Loucy (cell line): ENCODE results near the gene NKAIN2.

Experiments
- H2AFZ ChIP-seq: fragments of 200-600 bp; sonication (generic); 2 replicates; pipeline ENCODE4 v1.6.0; 2016; ENCODE audit warnings: antibody characterized with exemption, mild to moderate bottlenecking, low read length, moderate library complexity
- H3F3A ChIP-seq: fragments of 200-600 bp; 2 replicates; pipeline ENCODE4 v1.6.0; 2016; ENCODE audit warnings: antibody characterized with exemption, low read depth, mild to moderate bottlenecking
- H3K27me3 ChIP-seq: fragments of 200-600 bp; sonication (generic); 2 replicates; pipeline ENCODE4 v1.6.1; 2014; ENCODE audit warnings: low read length, mild to moderate bottlenecking; ENCODE audit not compliant: insufficient read depth, poor library complexity, severe bottlenecking
- H3K36me3 ChIP-seq: fragments of 200-600 bp; sonication (generic); 2 replicates; pipeline ENCODE4 v1.6.1; 2016; ENCODE audit warnings: low read length; ENCODE audit not compliant: insufficient read depth
- H3K4me1 ChIP-seq: fragments of 200-600 bp; sonication (generic); 2 replicates; pipeline ENCODE4 v1.5.1; 2014; ENCODE audit warnings: low read length, mild to moderate bottlenecking; ENCODE audit not compliant: insufficient read depth, poor library complexity, severe bottlenecking
- H3K4me2 ChIP-seq: fragments of 200-600 bp; sonication (generic); 2 replicates; pipeline ENCODE4 v1.6.0; 2014; ENCODE audit warnings: antibody characterized with exemption, low read length, low read depth, mild to moderate bottlenecking; ENCODE audit not compliant: poor library complexity, severe bottlenecking
- H3K4me3 ChIP-seq: fragments of 200-600 bp; sonication (generic); 2 replicates; pipeline ENCODE4 v1.5.1; 2014; ENCODE audit warnings: low read length, mild to moderate bottlenecking, mixed read lengths; ENCODE audit not compliant: poor library complexity, severe bottlenecking
- H3K79me2 ChIP-seq: fragments of 200-600 bp; sonication (generic); 2 replicates; pipeline ENCODE4 v1.6.1; 2014; ENCODE audit warnings: low read length; ENCODE audit not compliant: insufficient read depth
- H3K9ac ChIP-seq: fragments of 200-600 bp; sonication (generic); 2 replicates; pipeline ENCODE4 v1.6.0; 2014; ENCODE audit warnings: mild to moderate bottlenecking, low read depth, low read length, moderate library complexity; ENCODE audit not compliant: poor library complexity, severe bottlenecking
- H3K9me2 ChIP-seq: fragments of 200-600 bp; sonication (generic); replicated peaks from 2 replicates; pipeline ENCODE4 v1.6.1; 2016; ENCODE audit warnings: low read depth, low read length, mixed read lengths
- H3K9me3 ChIP-seq: fragments of 200-600 bp; sonication (generic); 2 replicates; pipeline ENCODE4 v1.6.1; 2014; ENCODE audit warnings: mild to moderate bottlenecking, antibody characterized with exemption, low read length, low read depth; ENCODE audit not compliant: insufficient read depth
- H4K20me1 ChIP-seq: fragments of 200-600 bp; sonication (generic); 2 replicates; pipeline ENCODE4 v1.6.0; 2014; ENCODE audit warnings: antibody characterized with exemption, low read length, mild to moderate bottlenecking; ENCODE audit not compliant: insufficient read depth, poor library complexity, severe bottlenecking
- CTCF ChIP-seq: fragments of 200-600 bp; sonication (generic); conservative IDR thresholded peaks from 2 replicates; pipeline ENCODE4 v1.5.1; 2014; ENCODE audit warnings: mild to moderate bottlenecking, antibody characterized with exemption, low read length
- EZH2phosphoT487 ChIP-seq: fragments of 200-600 bp; IDR thresholded peaks from 2 replicates; pipeline ENCODE4 v1.6.1; 2018; ENCODE audit warnings: antibody characterized with exemption, mild to moderate bottlenecking, moderate library complexity, borderline replicate concordance

NKAIN2 gene

GRCh38 chr6:124027392-124027791, 223.7 kb downstream of the NKAIN2 start:
- H3K4me2 ChIP-seq: no peak overlapping the region
- no peaks in the 10 kb centered on the region for H3K79me2 ChIP-seq
- H3K9me3 ChIP-seq: no peaks in the 10 kb centered on the region
- H3K27me3 ChIP-seq: no peaks in the 10 kb centered on the region
- no peaks in the 10 kb centered on the region for H3K9me2 ChIP-seq
- H4K20me1 ChIP-seq: no peaks in the 10 kb centered on the region
- H2AFZ ChIP-seq: no peak overlapping the region; the same call in 1 of the 2 replicates
- H3F3A ChIP-seq: no peaks in the 10 kb centered on the region
- no peak for TF ChIP-seq EZH2phosphoT487
- no peak for TF ChIP-seq CTCF
- H3K9ac ChIP-seq: no peak overlapping the region
- H3K36me3 ChIP-seq: no peaks in the 10 kb centered on the region
- peaks cover 13% of the 10 kb centered on the region for H3K4me1 ChIP-seq
- no peak overlapping the region for H3K4me3 ChIP-seq

- no peak overlapping the region; the same call in 1 of the 2 replicates for H2AFZ ChIP-seq
- H3K36me3 ChIP-seq: no peaks in the 10 kb centered on the region
- peaks cover 13% of the 10 kb centered on the region for H3K4me1 ChIP-seq
- H3K4me2 ChIP-seq: no peak overlapping the region
- no peaks in the 10 kb centered on the region for H3F3A ChIP-seq
- no peaks in the 10 kb centered on the region for H3K27me3 ChIP-seq
- H3K4me3 ChIP-seq: no peak overlapping the region
- H3K79me2 ChIP-seq: no peaks in the 10 kb centered on the region
- H3K9me3 ChIP-seq: no peaks in the 10 kb centered on the region
- no peaks in the 10 kb centered on the region for H4K20me1 ChIP-seq
- H3K9ac ChIP-seq: no peak overlapping the region
- H3K9me2 ChIP-seq: no peaks in the 10 kb centered on the region
- TF ChIP-seq EZH2phosphoT487: no peak
- TF ChIP-seq CTCF: no peak
Observed at GRCh38 chr6:124028117-124028516, 224.5 kb downstream of the NKAIN2 start.

GRCh38 chr6:124029567-124029966, 225.9 kb downstream of the NKAIN2 start:
- H3K36me3 ChIP-seq: no peaks in the 10 kb centered on the region
- no peaks in the 10 kb centered on the region for H3K79me2 ChIP-seq
- no peaks in the 10 kb centered on the region for H3F3A ChIP-seq
- H3K9me2 ChIP-seq: no peaks in the 10 kb centered on the region
- no peaks in the 10 kb centered on the region for H3K9me3 ChIP-seq
- no peaks in the 10 kb centered on the region for H3K27me3 ChIP-seq
- peaks cover 13% of the 10 kb centered on the region for H3K4me1 ChIP-seq
- no peak for TF ChIP-seq EZH2phosphoT487
- no peak for TF ChIP-seq CTCF
- no peak overlapping the region for H3K9ac ChIP-seq
- H3K4me3 ChIP-seq: no peak overlapping the region
- H3K4me2 ChIP-seq: no peak overlapping the region
- H2AFZ ChIP-seq: no peak overlapping the region; the same call in 1 of the 2 replicates
- no peaks in the 10 kb centered on the region for H4K20me1 ChIP-seq
